HG03469 (cell line): ENCODE results near the gene ZNF654.
"Not testable (repeated sequence)": the region's sequence is repeated elsewhere in the genome, so short reads cannot be mapped to it uniquely, and the experiment has no call there.

Experiments
- ATAC-seq: cut with Tn5 transposase; IDR thresholded peaks from one replicate; pipeline ENCODE4 v1.9.1; 2021; ENCODE audit warnings: mild to moderate bottlenecking, moderate library complexity, moderate number of reproducible peaks; ENCODE audit not compliant: unreplicated experiment

ZNF654 gene

DNA sequence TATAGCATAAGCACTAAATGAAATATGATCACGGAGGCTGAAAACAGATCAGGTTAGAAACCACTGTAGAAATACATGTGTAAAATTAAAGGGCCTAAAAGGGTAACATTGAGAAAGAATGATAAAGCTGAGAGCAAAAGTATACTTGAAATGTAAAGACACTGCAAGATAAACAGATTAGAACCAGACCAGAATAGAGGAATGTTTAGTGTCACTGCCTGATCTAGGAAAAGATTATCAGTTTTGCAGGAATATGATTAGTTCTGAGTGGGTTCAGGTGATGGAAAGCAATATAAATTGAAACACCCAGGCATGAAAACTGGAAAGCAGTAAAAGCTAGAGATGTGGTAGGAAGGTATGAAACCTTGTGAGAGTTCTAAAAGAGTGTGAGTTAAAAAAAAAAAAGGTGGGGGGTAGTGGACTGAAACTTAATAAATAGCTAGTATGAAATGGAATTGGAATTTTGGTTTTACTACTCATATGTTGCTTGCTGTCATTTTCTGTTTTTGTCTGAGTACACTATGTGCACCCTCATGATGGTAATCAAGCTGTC lies 74.7 kb downstream of the ZNF654 start:
- ATAC-seq: no peak

DNA sequence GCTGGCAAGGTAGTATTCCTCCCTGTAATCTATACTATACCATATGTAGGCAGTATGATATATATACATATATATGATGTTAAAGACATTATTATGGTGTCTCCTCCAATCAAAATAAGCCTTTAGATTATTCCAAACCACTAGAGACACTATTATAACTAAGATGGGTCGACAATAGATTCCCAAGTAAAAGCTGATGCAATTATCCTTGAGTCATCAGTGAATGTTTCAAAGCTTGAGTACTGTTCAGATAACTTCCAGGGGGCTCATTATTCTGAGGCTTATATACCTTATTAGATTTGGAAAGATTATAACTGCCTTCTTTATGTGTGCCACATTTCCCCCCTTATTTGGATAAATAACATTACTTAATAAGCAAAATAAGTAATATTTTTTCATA lies 78.8 kb downstream of the ZNF654 start:
- no peak for ATAC-seq

DNA sequence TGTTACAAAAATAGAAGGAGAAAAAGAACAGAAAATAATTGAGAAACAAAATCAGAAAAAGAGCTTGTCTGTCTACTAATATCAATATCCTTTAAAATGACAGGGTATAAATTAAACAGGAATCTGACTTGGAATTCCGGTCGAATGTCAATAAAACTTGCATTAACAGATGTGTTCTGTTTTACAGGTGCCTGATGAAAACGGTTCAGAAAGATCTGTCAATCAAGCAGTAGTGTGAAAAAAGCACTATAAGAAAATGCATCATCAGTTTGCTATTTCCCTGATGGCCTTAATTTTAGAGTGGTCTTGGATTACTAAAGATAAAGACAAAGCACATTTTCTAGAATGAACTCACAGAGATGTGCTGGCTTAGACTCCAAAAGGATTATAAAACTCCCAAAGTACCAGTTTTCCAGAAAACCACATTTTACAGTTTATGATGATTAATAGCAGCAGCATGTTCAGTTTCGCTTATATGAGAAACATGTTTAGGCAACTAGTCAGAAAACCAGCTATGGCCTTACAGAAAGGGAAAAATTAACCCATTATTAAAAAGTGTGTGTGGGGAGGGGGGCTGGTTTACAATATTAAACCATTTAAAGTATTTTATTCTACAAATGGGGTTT lies 82.5 kb downstream of the ZNF654 start:
- ATAC-seq: no peak

DNA sequence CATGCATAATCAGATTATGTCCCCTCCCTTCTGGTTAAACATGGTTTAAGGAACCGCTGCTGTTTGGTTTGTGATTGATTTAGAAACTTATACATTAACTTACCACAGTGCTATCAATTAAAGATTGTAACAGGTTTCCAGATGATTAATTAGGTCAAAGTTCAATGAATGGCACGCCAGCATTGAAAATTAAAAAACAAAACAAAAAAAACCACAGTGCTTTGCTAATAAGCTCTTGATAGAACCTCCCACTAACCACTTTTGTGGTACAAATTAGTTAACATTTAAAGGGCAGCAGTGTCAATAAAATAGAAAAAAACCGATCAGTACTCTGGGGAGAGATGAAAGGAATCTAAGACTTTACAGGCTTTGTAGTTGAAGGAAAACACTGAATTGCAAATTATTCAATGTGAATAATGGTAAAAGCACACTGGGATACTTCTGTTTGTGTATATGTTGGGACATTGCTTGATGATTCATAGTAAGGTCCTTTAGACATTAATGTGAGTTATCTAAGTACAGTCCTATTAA lies 83.1 kb downstream of the ZNF654 start:
- no peak for ATAC-seq

GRCh38 chr3:88147261-88147660 lies 88.2 kb downstream of the ZNF654 start:
- ATAC-seq: no peak

GRCh38 chr3:88148651-88149050 lies 89.6 kb downstream of the ZNF654 start:
- no peak for ATAC-seq

DNA sequence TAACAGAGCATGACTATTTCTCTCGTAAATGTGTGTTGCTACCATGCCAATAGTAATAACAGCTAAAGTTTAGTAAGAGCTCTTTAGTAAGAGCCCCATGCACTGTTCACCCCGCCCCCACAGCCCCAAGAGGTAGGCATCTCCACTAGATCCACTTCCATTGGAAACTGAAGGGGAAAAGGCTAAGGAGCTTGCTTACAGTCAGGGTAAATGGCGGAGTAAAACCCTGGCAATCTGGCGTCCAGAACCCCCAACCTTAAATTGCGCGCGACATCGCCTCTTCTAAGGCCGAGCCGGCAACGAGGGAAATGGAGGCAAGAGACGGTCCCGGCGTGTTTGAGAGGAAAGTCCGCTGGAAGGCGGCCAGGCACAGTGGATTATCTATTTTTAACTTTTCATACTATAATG lies 90.0 kb downstream of the ZNF654 start:
- ATAC-seq: peak; percentile 10

DNA sequence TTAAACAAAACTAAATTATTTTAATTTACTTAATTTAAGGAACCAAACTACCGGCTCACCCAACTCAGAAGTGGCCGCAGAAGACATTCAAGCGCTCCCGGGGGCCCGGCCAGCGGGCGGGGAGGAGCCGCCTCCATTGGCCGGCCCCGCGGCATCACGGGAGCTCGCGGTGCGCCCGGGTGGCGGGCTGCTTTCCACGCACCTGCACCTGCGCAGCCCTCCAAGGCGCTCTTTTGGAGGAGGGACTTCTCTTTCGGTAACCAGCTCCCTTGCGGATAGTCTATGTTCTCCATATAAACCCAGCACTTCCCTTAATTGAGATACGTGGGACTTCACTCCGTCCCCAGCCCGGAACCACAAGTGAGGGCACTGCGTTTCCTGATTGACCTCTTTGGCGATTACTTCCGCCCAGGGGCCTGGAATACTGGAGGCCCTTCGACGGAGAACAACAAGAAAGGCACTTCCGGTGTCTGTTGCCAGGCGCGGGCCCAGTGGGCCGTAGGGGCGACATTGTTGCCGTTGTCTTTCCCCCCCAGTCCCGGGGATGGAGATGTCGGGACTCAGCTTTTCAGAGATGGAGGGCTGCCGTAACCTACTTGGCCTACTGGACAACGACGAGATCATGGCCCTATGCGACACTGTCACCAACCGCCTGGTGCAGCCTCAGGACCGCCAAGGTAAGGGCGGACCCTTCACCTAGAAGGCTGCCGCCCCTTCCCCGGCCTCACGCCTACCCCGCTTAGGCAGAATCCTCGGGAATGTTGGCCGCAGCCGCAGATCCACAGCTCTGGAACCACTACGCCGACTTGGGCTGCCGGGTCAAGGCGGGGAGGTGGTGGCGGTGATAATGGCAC lies 90.7 kb downstream of the ZNF654 start, which contains the start of gene C3orf38:
TSS of gene C3orf38 (plus strand) at position 451 of the 854 bp plus-strand sequence. CDS start at position 545, 94 bp downstream.
- ATAC-seq: peak; percentile 69

DNA sequence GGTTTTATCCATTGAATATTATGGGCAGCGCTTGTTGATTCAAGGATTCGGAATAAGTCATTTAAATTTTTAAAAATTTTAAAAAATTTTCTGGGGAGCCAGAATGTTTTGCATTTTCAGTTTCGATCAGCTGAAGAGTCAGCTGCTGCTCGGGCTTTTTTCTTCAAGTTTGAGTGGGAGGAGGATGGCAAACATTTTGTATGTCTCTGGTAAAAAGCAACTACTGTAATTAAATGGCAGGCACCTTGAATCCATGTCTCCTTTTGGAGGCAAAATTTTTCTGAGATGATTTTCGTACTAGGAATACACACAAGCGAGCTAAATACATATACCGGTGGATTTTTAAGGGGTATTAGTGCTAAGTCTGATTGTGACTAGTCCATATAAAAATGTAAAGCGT lies 91.3 kb downstream of the ZNF654 start:
- no peak for ATAC-seq

DNA sequence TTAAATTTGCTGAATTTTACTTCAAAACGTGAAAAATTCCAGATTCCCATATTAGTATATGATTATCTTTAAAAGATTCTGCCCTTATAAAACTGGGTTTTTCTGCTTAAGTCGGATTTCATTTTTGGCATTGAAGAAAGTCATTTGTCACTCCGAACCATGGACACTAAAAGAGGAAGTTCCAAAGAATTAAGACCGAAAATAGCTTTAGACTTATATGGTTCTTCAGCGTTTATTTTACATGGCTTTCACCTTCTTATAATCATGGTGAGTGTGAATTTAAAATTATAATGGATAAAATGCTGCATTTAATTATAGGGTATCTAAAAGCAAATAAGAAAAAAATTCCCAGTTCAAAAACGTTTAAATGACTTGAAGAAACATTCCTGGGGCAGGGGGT lies 91.8 kb downstream of the ZNF654 start:
- ATAC-seq: no peak

- no peak for ATAC-seq
Observed at GRCh38 chr3:88151358-88151757, 92.3 kb downstream of the ZNF654 start.

DNA sequence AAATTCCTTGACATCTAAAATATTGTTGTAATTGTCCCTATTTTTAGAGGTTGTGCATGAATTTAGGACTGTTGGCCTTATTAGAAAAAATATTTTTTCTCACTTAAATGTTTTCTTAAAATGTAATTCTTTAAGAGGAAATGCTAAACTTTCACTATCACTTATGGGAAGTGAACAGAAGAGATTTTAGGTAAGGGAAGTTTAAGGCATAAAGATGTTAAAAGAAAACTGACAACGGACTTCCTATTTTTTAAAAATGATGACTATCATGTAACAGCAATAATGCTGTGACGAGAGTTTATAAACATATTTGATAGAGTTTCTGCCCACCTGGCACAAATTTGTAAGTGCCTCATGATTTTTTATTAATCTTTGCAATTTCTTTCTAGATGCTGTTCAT lies 93.8 kb downstream of the ZNF654 start:
- ATAC-seq: no peak

DNA sequence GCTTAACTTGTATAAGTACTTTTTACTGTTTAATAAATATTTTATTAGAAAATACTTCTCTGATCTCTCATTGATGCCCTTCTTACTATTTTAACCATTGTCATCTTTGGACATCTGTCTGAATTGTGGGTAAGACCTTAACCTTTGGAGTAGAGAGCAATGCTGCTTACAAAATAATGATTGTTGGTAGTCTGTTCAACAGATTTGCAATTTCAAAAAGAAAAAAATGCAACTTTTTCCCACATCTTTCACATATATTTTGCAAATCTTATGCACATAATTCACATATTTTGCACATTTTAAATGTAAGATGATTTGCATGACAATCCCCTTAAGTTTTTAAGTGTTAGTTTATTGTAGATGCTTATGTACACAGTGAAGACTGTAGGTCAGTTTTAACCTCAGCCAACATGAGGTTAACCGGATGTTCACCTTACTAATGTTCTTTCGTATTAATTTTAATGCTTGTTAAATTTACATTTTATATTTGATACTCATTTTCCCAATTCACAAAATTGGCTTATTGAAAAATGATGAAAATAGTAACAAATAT lies 107.4 kb downstream of the ZNF654 start:
- no peak for ATAC-seq

- no peak for ATAC-seq
Observed at GRCh38 chr3:88167173-88167572, 108.1 kb downstream of the ZNF654 start.

- no peak for ATAC-seq
Observed at GRCh38 chr3:88167704-88168103, 108.6 kb downstream of the ZNF654 start.

- ATAC-seq: no peak
Observed at GRCh38 chr3:88168171-88168570, 109.1 kb downstream of the ZNF654 start.

GRCh38 chr3:88180398-88180999 lies 121.4 kb downstream of the ZNF654 start:
- ATAC-seq: peak; percentile 94

DNA sequence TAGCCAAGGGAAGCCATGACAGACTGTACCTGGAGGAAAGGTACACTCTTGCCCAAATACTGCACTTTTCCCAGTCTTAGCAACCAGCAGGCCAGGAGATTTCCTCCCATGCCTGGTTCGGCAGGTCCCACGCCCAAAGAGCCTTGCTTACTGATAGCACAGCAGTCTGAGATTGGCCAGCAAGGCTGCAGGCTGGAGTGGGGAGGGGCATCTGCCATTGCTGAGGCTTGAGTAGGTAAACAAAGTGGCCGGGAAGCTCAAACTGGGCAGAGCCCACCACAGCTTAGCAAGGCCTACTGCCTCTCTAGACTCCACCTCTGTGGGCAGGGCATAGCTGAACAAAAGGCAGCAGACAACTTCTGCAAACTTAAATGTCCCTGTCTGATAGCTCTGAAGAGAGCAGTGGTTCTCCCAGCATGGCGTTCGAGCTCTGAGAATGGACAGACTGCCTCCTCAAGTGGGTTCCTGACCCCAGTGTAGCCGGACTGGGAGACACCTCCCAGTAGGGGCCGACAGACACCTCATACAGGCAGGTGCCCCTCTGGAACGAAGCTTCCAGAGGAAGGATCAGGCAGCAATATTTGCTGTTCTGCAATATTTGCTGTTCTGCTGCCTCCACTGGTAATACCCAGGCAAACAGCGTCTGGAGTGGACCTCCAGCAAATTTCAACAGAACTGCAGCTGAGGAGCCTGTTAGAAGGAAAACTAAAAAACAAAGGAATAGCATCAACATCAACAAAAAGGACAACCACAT lies 123.3 kb downstream of the ZNF654 start:
- not testable (repeated sequence) for ATAC-seq

GRCh38 chr3:88188436-88188835 lies 129.4 kb downstream of the ZNF654 start:
- no peak for ATAC-seq

DNA sequence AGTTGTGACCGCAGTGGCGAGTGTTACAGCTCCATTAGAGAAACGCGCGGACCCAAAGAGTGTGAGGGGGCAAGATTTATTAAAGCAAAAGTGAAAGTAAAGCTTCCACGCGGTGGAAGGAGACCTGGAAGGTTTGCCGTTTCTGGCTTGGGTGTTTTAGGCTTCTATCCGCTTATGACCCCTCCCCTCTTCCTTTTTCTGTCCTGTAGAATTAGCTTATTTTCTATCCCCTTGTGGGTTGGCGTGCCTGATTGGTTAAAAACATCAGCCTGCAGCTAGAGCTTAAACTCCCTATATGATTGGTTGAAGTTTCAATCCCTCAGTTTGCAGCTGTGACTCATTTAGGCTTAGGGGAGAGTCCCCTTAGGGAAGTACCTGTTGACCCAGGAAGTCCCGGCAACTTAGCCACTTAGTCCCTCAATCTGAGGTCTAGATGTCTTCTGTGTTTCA lies 130.3 kb downstream of the ZNF654 start:
- peak; percentile 85 for ATAC-seq
